PFSK-1 (cell line): ENCODE results near the gene EVA1A.
A peak's percentile ranks its signal among the peaks of the same experiment; 100 is the strongest.

Source experiments
- FOXP2 ChIP-seq: optimal IDR thresholded peaks from 2 replicates; pipeline ENCODE3; 2011; ENCODE audit warnings: borderline replicate concordance, control low read depth, inconsistent platforms; ENCODE audit not compliant: insufficient read depth; ENCODE audit errors: extremely low read length, extremely low read depth
- POLR2AphosphoS5 ChIP-seq: IDR thresholded peaks from 2 replicates; pipeline ENCODE4 v1.6.1; 2012; ENCODE audit warnings: low read depth, mild to moderate bottlenecking, control low read depth, low read length, moderate library complexity
- SIN3A ChIP-seq: IDR thresholded peaks from 2 replicates; pipeline ENCODE4 v1.6.1; 2012; ENCODE audit warnings: mild to moderate bottlenecking, low read length, moderate library complexity, borderline replicate concordance; ENCODE audit not compliant: insufficient read depth
- TAF1 ChIP-seq: IDR thresholded peaks from 2 replicates; pipeline ENCODE4 v1.6.1; 2012; ENCODE audit warnings: low read length, control low read depth, borderline replicate concordance; ENCODE audit not compliant: insufficient read depth
- TF ChIP-seq, protein P1 (sequence below), 2 experiments: IDR thresholded peaks; 2 replicates each; pipeline versions ENCODE4 v1.6.1 to v1.8.0; 2011 to 2012; ENCODE audit warnings: low read depth in 2 of 2, low read length in 2 of 2, control low read depth in 1 of 2, inconsistent platforms in 1 of 2, mild to moderate bottlenecking in 1 of 2, moderate library complexity in 1 of 2; ENCODE audit not compliant: insufficient read depth in 1 of 2

The EVA1A gene

DNA sequence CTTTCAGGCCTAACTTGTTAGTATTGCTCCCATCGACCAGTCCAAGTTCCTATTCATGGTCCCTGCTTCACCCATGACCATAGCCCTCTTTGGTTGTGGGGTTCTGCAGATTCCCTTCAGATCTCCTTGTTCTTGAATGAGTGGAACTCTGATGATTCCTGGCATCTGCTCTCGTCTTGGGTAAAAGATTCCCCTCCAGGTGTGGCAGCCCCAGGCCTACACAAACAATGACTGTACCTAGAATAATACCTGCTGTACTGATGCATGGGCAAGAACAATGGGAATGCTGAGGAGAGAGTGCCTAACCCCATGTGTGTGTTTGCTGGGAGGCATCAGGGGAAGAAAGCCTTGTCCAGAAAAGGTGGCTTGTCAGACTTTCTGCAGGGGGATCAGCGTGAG, 46.7 kb upstream of the EVA1A start:
- TF ChIP-seq POLR2AphosphoS5 (no peak), TAF1 (no peak), FOXP2 (no peak), SIN3A (no peak)
- TF ChIP-seq, protein P1, sequence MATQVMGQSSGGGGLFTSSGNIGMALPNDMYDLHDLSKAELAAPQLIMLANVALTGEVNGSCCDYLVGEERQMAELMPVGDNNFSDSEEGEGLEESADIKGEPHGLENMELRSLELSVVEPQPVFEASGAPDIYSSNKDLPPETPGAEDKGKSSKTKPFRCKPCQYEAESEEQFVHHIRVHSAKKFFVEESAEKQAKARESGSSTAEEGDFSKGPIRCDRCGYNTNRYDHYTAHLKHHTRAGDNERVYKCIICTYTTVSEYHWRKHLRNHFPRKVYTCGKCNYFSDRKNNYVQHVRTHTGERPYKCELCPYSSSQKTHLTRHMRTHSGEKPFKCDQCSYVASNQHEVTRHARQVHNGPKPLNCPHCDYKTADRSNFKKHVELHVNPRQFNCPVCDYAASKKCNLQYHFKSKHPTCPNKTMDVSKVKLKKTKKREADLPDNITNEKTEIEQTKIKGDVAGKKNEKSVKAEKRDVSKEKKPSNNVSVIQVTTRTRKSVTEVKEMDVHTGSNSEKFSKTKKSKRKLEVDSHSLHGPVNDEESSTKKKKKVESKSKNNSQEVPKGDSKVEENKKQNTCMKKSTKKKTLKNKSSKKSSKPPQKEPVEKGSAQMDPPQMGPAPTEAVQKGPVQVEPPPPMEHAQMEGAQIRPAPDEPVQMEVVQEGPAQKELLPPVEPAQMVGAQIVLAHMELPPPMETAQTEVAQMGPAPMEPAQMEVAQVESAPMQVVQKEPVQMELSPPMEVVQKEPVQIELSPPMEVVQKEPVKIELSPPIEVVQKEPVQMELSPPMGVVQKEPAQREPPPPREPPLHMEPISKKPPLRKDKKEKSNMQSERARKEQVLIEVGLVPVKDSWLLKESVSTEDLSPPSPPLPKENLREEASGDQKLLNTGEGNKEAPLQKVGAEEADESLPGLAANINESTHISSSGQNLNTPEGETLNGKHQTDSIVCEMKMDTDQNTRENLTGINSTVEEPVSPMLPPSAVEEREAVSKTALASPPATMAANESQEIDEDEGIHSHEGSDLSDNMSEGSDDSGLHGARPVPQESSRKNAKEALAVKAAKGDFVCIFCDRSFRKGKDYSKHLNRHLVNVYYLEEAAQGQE (IDR thresholded peaks at IDR 0.05; ENCODE audit: insufficient read depth in 1 of 2, low read depth in 2 of 2, low read length in 2 of 2) = no peak

DNA sequence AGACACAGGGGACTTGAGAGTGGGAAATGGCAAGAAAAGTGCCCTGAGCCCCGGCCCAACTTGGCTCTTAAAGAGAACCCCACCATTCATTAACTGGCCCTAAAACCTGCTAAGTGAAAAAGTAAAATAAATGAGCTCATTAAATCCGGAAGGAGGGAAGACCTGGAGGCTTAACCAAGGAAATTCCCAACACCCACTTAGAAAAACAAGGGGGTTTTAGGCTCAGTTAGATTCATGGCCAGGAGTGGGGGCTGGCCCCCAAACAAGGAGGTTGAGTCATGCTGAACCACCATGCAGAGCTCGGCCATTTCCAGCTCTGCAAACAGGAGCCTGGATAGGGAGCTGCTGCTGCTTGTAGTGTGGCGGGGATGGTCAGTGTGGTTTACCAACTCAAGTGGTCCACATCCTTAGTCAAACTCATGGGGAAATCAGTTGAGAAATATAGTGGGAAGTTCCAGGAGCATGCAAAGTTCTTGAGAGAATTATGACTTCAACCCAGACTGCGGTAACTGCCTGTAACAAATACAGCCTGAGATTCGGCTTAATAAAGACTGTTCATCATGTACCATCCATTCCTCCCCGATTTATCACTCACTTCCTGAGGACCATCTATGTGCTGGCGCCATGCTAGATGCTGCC, 46.1 kb upstream of the EVA1A start:
- TF ChIP-seq POLR2AphosphoS5 (no peak), FOXP2 (no peak), TAF1 (no peak), SIN3A (no peak; the same call in 1 of the 2 replicates)
- TF ChIP-seq, protein P1 (IDR thresholded peaks at IDR 0.05; ENCODE audit: insufficient read depth in 1 of 2, low read depth in 2 of 2, low read length in 2 of 2) = no peak

DNA sequence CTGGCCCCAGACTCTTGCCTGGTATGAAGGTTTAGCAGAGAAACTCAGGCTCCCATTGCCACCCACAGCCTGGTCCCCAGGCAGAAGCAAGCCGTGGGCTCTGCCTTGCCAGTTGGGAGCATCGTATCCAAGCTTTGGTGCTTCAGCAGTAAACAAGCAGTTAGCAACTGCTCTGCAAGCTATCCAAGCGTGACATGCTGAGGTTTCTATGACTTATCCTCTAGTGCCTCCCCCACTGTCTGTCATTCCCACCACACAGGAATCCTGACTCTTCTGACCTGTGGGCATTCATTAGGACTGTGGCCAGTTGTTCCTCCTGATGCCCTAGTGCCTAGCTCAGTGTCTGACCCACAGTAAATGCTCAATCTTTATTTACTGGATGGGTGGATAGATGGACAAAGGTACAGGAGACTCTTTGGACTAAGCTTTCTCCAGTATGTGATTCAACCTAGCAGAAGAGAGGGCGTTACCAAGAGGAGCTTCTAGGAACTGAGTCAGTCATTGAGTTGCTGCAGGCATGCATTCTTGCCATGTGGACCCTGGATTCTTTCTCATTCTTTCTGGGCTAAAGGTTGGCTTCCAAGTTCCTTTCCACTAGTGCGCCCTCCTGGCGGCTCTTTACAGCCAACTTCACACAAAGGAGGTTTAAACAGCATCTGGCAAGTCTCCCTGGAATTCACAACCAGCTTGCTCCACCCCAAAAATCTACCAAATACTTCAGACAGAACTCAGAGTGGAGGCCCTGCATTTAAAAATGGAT, 45.2 kb upstream of the EVA1A start:
- TF ChIP-seq SIN3A = 0 out of 2 replicates have a peak, but pooled peaks have one; percentile 68
- TF ChIP-seq POLR2AphosphoS5 = no peak; the same call in 1 of the 2 replicates
- TF ChIP-seq FOXP2 = peak; percentile 84
- no peak for TF ChIP-seq TAF1

DNA sequence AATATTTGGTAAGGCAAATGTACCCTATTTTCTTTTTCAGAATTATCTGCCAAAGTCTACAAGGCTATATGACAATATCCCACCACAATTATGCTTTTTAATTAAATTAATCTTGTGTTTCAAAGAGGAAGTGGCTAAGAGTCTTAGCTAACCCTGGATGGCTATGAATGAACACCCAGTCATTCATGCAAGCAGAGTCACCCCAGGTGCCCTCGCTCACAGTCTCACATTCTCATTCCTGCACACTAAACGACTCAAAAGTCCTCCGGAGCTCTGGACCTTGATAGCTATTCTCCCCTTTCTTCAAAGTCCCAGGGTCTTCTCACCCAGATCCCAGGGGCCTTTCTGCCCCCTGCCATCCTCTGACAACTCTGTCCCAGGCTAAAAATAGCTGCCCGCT, 43.7 kb upstream of the EVA1A start:
- TF ChIP-seq TAF1 (peak; percentile 39; the same call in 1 of the 2 replicates), POLR2AphosphoS5 (peak; percentile 39)
- TF ChIP-seq, protein P1 (IDR thresholded peaks at IDR 0.05; ENCODE audit: insufficient read depth in 1 of 2, low read depth in 2 of 2, low read length in 2 of 2) = no peak

DNA sequence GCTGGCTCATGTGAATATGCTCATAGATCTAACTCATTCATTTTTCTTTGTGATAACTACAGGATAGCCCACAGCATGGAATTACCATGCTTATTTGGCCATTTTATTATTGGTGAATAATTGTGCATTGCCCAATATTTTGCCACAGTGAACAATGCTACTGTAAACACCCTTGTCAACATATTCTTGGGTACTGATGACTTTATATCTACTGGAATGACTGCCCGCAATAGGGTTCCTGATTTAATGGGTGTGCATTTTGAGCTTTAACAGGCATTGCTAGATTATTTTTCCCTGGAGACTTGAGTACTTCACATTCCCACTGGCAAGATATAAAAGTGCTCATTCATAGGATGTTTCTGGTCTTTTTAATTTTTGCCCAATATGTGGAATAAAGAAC, 42.7 kb upstream of the EVA1A start:
- TF ChIP-seq POLR2AphosphoS5 (no peak), TAF1 (no peak), SIN3A (no peak), FOXP2 (no peak)
- TF ChIP-seq, protein P1 (IDR thresholded peaks at IDR 0.05; ENCODE audit: insufficient read depth in 1 of 2, low read depth in 2 of 2, low read length in 2 of 2) = no peak
